GM21423 (cell line): ENCODE measurements around the gene NANS.

Source experiments
- ATAC-seq: cut with Tn5 transposase; IDR thresholded peaks from one replicate; pipeline ENCODE4 v1.9.1; 2021; ENCODE audit warnings: mild to moderate bottlenecking, moderate library complexity; ENCODE audit not compliant: unreplicated experiment

Gene NANS

GRCh38 chr9:98130576-98131228 is 74.2 kb downstream of the NANS start:
- ATAC-seq = no peak

DNA sequence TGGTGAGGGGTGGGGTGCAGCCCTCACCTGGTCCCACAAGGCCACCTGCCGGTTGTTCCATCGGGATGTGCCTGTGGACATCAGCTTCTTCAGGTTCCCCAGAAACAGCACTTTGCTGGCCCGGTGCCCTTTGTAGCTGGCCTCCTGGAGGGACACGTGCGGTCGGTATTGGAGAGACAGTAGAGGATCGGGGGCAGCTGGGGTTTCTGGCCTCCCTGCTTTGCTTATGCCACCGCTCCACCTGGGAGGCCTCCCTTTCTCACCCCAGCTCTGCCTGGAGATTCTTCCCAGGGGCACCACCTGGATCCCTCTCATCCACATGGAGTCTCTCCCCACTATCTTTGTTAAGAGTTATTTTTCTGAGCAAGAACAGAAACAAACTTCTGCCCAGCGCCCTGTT is 75.6 kb downstream of the NANS start:
- no peak for ATAC-seq
